GM18502 (cell line): Measurements from ENCODE around the gene FARS2.
A peak's percentile ranks its signal among the peaks of the same experiment; 100 is the strongest.

Source experiments
- ATAC-seq: cut with Tn5 transposase; IDR thresholded peaks from one replicate; pipeline ENCODE4 v1.9.1; 2021; ENCODE audit warnings: mild to moderate bottlenecking; ENCODE audit not compliant: unreplicated experiment, poor library complexity

FARS2 gene

GRCh38 chr6:5520796-5521195 is 259.5 kb downstream of the FARS2 start:
- ATAC-seq: no peak

- ATAC-seq: no peak
Observed at GRCh38 chr6:5521322-5521721, 260.0 kb downstream of the FARS2 start.

- ATAC-seq: no peak
Observed at GRCh38 chr6:5522147-5522546, 260.8 kb downstream of the FARS2 start.

GRCh38 chr6:5524110-5524509 is 262.8 kb downstream of the FARS2 start:
- ATAC-seq: no peak

GRCh38 chr6:5525209-5525608 is 263.9 kb downstream of the FARS2 start:
- no peak for ATAC-seq

GRCh38 chr6:5529015-5529414 is 267.7 kb downstream of the FARS2 start:
- no peak for ATAC-seq

GRCh38 chr6:5529733-5530132 is 268.4 kb downstream of the FARS2 start:
- ATAC-seq: no peak

- no peak for ATAC-seq
Observed at GRCh38 chr6:5531161-5531560, 269.8 kb downstream of the FARS2 start.

GRCh38 chr6:5531853-5532375 is 270.6 kb downstream of the FARS2 start:
- no peak for ATAC-seq

GRCh38 chr6:5532941-5533340 is 271.6 kb downstream of the FARS2 start:
- no peak for ATAC-seq

GRCh38 chr6:5534643-5535042 is 273.3 kb downstream of the FARS2 start:
- ATAC-seq: no peak

- no peak for ATAC-seq
Observed at GRCh38 chr6:5536644-5537043, 275.3 kb downstream of the FARS2 start.

- no peak for ATAC-seq
Observed at GRCh38 chr6:5537132-5537531, 275.8 kb downstream of the FARS2 start.

- ATAC-seq: no peak
Observed at GRCh38 chr6:5537967-5538366, 276.7 kb downstream of the FARS2 start.

GRCh38 chr6:5540370-5540769 is 279.1 kb downstream of the FARS2 start:
- ATAC-seq: no peak

- no peak for ATAC-seq
Observed at GRCh38 chr6:5541025-5541424, 279.7 kb downstream of the FARS2 start.

GRCh38 chr6:5541751-5542432 is 280.6 kb downstream of the FARS2 start:
- no peak for ATAC-seq

GRCh38 chr6:5547556-5547955 is 286.2 kb downstream of the FARS2 start:
- no peak for ATAC-seq

GRCh38 chr6:5550631-5551030 is 289.3 kb downstream of the FARS2 start:
- ATAC-seq: no peak

- no peak for ATAC-seq
Observed at GRCh38 chr6:5552243-5552642, 290.9 kb downstream of the FARS2 start.

- ATAC-seq: peak; percentile 62
Observed at GRCh38 chr6:5553767-5554166, 292.5 kb downstream of the FARS2 start.

- ATAC-seq: no peak
Observed at GRCh38 chr6:5554226-5554625, 292.9 kb downstream of the FARS2 start.
